Endodermal cell (in vitro differentiated cells): Measurements from ENCODE around the gene FFAR4. TPM values are rescaled to one million over a fixed set of nuclear protein-coding genes. Genes with fewer than 3 reads are reported as not detected.

ENCODE experiments used
- DNase-seq: peaks from one replicate; pipeline ENCODE4 v3.0.0-alpha.2; 2017
- H3K27ac ChIP-seq: 2 replicates; pipeline ENCODE4 v1.5.1; 2013; ENCODE audit warnings: mild to moderate bottlenecking, low read depth, low read length, moderate library complexity
- H3K27me3 ChIP-seq: 2 replicates; pipeline ENCODE4 v1.6.1; 2013; ENCODE audit warnings: mild to moderate bottlenecking, low read length, moderate library complexity; ENCODE audit not compliant: insufficient read depth, control insufficient read depth, poor library complexity, severe bottlenecking
- H3K36me3 ChIP-seq: 2 replicates; pipeline ENCODE4 v1.7.0; 2013; ENCODE audit warnings: mild to moderate bottlenecking, low read length, moderate library complexity; ENCODE audit not compliant: control insufficient read depth, insufficient read depth
- H3K4me1 ChIP-seq: one replicate; pipeline ENCODE4 v1.7.0; 2013; ENCODE audit warnings: low read length; ENCODE audit not compliant: control insufficient read depth, insufficient read depth
- H3K4me3 ChIP-seq: 2 replicates; pipeline ENCODE4 v1.5.1; 2013; ENCODE audit warnings: mild to moderate bottlenecking, low read length, moderate library complexity
- H3K9ac ChIP-seq: 2 replicates; pipeline ENCODE4 v1.6.1; 2013; ENCODE audit warnings: mild to moderate bottlenecking, low read length, moderate library complexity; ENCODE audit not compliant: poor library complexity, severe bottlenecking; ENCODE audit errors: extremely low read depth
- H3K9me3 ChIP-seq: 2 replicates; pipeline ENCODE4 v1.6.1; 2013; ENCODE audit warnings: mild to moderate bottlenecking, low read length, moderate library complexity; ENCODE audit not compliant: control insufficient read depth
- H3K27ac Mint-ChIP-seq: 2 replicates; pipeline ENCODE4 v1.8.0; 2020; ENCODE audit warnings: mixed read lengths
- H3K27me3 Mint-ChIP-seq: 2 replicates; pipeline ENCODE4 v1.8.0; 2021; ENCODE audit warnings: mild to moderate bottlenecking, mixed read lengths; ENCODE audit not compliant: insufficient read depth
- H3K36me3 Mint-ChIP-seq: 2 replicates; pipeline ENCODE4 v1.8.0; 2020; ENCODE audit warnings: low read depth, mixed read lengths
- H3K4me1 Mint-ChIP-seq: 2 replicates; pipeline ENCODE4 v1.8.0; 2020; ENCODE audit warnings: mixed read lengths
- H3K4me3 Mint-ChIP-seq: 2 replicates; pipeline ENCODE4 v1.8.0; 2020; ENCODE audit warnings: mild to moderate bottlenecking, moderate library complexity, mixed read lengths
- H3K9me3 Mint-ChIP-seq: 2 replicates; pipeline ENCODE4 v1.8.0; 2020; ENCODE audit warnings: mild to moderate bottlenecking, mixed read lengths
- CTCF ChIP-seq: fragments of 200-600 bp; sonication (generic); conservative IDR thresholded peaks from 2 replicates; pipeline ENCODE4 v1.5.0; 2021; ENCODE audit warnings: antibody characterized with exemption, mild to moderate bottlenecking
- WGBS, 2 experiments: methylation state at CpG; one replicate each; pipeline versions ENCODE4 v1.1.5 to v1.1.7; 2013; ENCODE audit warnings: missing lambda C conversion rate in 2 of 2, mixed read lengths in 1 of 2; ENCODE audit not compliant: insufficient coverage in 1 of 2, insufficient read length in 1 of 2; 5-methylcytosine and 5-hydroxymethylcytosine counted together
- total RNA-seq, 2 donors: library from RNA; stranded (reverse); fragmentation: NEBNext Ultra II Directional in 1 of 2; extraction: Animal tissue kit (Norgen Biotek cat#: 25700) in 1 of 2; gene quantifications; 2 replicates in 1 of 2; 3 replicates in 1 of 2; pipeline ENCODE4 v1.2.1, GENCODE V29; 2021

The FFAR4 gene
- total RNA-seq, 2 donors from 2014 or later, result not detected

- no peaks in the 10 kb centered on the region for H3K9me3 ChIP-seq
- H3K27me3 ChIP-seq, result peaks cover 56% of the 10 kb centered on the region
- H3K4me1 ChIP-seq, result no peaks in the 10 kb centered on the region
- H3K4me3 ChIP-seq, result peak overlapping the region; percentile 62
- no peak for TF ChIP-seq CTCF
- Mint-ChIP-seq H3K9me3 (no peaks in the 10 kb centered on the region), H3K4me3 (peak overlapping the region; percentile 56), H3K36me3 (no peaks in the 10 kb centered on the region), H3K27me3 (peaks cover 65% of the 10 kb centered on the region), H3K4me1 (peaks cover 14% of the 10 kb centered on the region), H3K27ac (no peak overlapping the region)
- no peak overlapping the region for H3K9ac ChIP-seq
- H3K36me3 ChIP-seq, result no peaks in the 10 kb centered on the region
- 34 to 35% methylated on average over 5 to 6 of the region's 7 CpGs for WGBS, 2 experiments
- no peak overlapping the region for H3K27ac ChIP-seq
- peak; percentile 15 for DNase-seq
Observed at GRCh38 chr10:93601774-93602162, 35.3 kb downstream of the FFAR4 start.

GRCh38 chr10:93603023-93603422, 36.6 kb downstream of the FFAR4 start:
- Mint-ChIP-seq H3K4me3 (no peak overlapping the region), H3K9me3 (no peaks in the 10 kb centered on the region), H3K27ac (no peak overlapping the region), H3K36me3 (no peaks in the 10 kb centered on the region), H3K27me3 (peaks cover 65% of the 10 kb centered on the region), H3K4me1 (peaks cover 14% of the 10 kb centered on the region)
- Histone ChIP-seq H3K36me3 (no peaks in the 10 kb centered on the region), H3K4me3 (no peak overlapping the region), H3K27me3 (peaks cover 56% of the 10 kb centered on the region), H3K4me1 (no peaks in the 10 kb centered on the region), H3K9ac (no peak overlapping the region), H3K9me3 (no peaks in the 10 kb centered on the region), H3K27ac (no peak overlapping the region)
- 95% methylated on average over 2 of the region's 2 CpGs; no CpG with 5 or more reads in 1 of the 2 experiments for WGBS, 2 experiments
- TF ChIP-seq CTCF, result no peak
- no peak for DNase-seq

- DNase-seq, result no peak
- Mint-ChIP-seq H3K9me3 (no peaks in the 10 kb centered on the region), H3K4me1 (peaks cover 13% of the 10 kb centered on the region), H3K27ac (no peak overlapping the region), H3K36me3 (no peaks in the 10 kb centered on the region), H3K27me3 (peaks cover 62% of the 10 kb centered on the region), H3K4me3 (no peak overlapping the region)
- Histone ChIP-seq H3K27me3 (peaks cover 60% of the 10 kb centered on the region), H3K9me3 (no peaks in the 10 kb centered on the region), H3K4me1 (no peaks in the 10 kb centered on the region), H3K9ac (no peak overlapping the region), H3K4me3 (no peak overlapping the region), H3K36me3 (no peaks in the 10 kb centered on the region), H3K27ac (no peak overlapping the region)
- TF ChIP-seq CTCF, result no peak
- WGBS, 2 experiments, result 93 to 100% methylated on average over 1 to 2 of the region's 2 CpGs
Observed at GRCh38 chr10:93604146-93604545, 37.7 kb downstream of the FFAR4 start.
